Measurements from ENCODE around the gene HOXD3.

Gene HOXD3

GRCh38 chr2:176171351-176172006 lies 14.4 kb downstream of the HOXD3 start:
- no peaks in the 10 kb centered on the region for H3K9me2 ChIP-seq (replicated peaks; ENCODE audit: insufficient read depth, low read length)
- H3K4me1 ChIP-seq (ENCODE audit: low read length) = no peaks in the 10 kb centered on the region
- H2AFZ ChIP-seq (ENCODE audit: low read length) = no peak overlapping the region
- H3K27ac ChIP-seq (ENCODE audit: low read length) = no peak overlapping the region
- no peaks in the 10 kb centered on the region for H3K27me3 ChIP-seq (replicated peaks; ENCODE audit: insufficient read depth, low read length)
- H3K36me3 ChIP-seq (replicated peaks; ENCODE audit: insufficient read depth, low read length) = no peaks in the 10 kb centered on the region
- no peak overlapping the region for H3K4me3 ChIP-seq (ENCODE audit: low read length)
- TF ChIP-seq EZH2phosphoT487 (IDR thresholded peaks at IDR 0.05; ENCODE audit: low read length) (no peak), EZH2 (optimal IDR thresholded peaks at IDR 0.05; ENCODE audit: low read depth, low read length) (no peak), CTCF (IDR thresholded peaks at IDR 0.05; ENCODE audit: low read length) (no peak)
- no peaks in the 10 kb centered on the region for H4K20me1 ChIP-seq (ENCODE audit: insufficient read depth, low read length)
- H3F3A ChIP-seq (ENCODE audit: insufficient read depth, low read length) = no peaks in the 10 kb centered on the region
- no peak for DNase-seq
- H3K9ac ChIP-seq (ENCODE audit: low read length) = no peak overlapping the region
- no peaks in the 10 kb centered on the region for H3K9me3 ChIP-seq (replicated peaks; ENCODE audit: insufficient read depth, low read length)
- no peaks in the 10 kb centered on the region for H3K79me2 ChIP-seq (ENCODE audit: low read length)
- H3K4me2 ChIP-seq (ENCODE audit: low read depth, low read length) = no peak overlapping the region

- no peaks in the 10 kb centered on the region for H3K79me2 ChIP-seq (ENCODE audit: low read length)
- no peak overlapping the region for H3K4me3 ChIP-seq (ENCODE audit: low read length)
- no peaks in the 10 kb centered on the region for H3K36me3 ChIP-seq (replicated peaks; ENCODE audit: insufficient read depth, low read length)
- H3F3A ChIP-seq (ENCODE audit: insufficient read depth, low read length) = no peaks in the 10 kb centered on the region
- H3K4me1 ChIP-seq (ENCODE audit: low read length) = no peaks in the 10 kb centered on the region
- DNase-seq = no peak
- no peaks in the 10 kb centered on the region for H4K20me1 ChIP-seq (ENCODE audit: insufficient read depth, low read length)
- no peak overlapping the region for H3K27ac ChIP-seq (ENCODE audit: low read length)
- no peak overlapping the region for H2AFZ ChIP-seq (ENCODE audit: low read length)
- H3K4me2 ChIP-seq (ENCODE audit: low read depth, low read length) = no peak overlapping the region
- TF ChIP-seq EZH2phosphoT487 (IDR thresholded peaks at IDR 0.05; ENCODE audit: low read length) (no peak), EZH2 (optimal IDR thresholded peaks at IDR 0.05; ENCODE audit: low read depth, low read length) (no peak), CTCF (IDR thresholded peaks at IDR 0.05; ENCODE audit: low read length) (no peak)
- H3K9me2 ChIP-seq (replicated peaks; ENCODE audit: insufficient read depth, low read length) = no peaks in the 10 kb centered on the region
- no peak overlapping the region for H3K9ac ChIP-seq (ENCODE audit: low read length)
- no peaks in the 10 kb centered on the region for H3K9me3 ChIP-seq (replicated peaks; ENCODE audit: insufficient read depth, low read length)
- H3K27me3 ChIP-seq (replicated peaks; ENCODE audit: insufficient read depth, low read length) = no peaks in the 10 kb centered on the region
Measured at GRCh38 chr2:176172007-176172894, 15.1 kb downstream of the HOXD3 start.

- no peaks in the 10 kb centered on the region for H3K27me3 ChIP-seq (replicated peaks; ENCODE audit: insufficient read depth, low read length)
- no peak overlapping the region for H3K4me2 ChIP-seq (ENCODE audit: low read depth, low read length)
- no peaks in the 10 kb centered on the region for H3K36me3 ChIP-seq (replicated peaks; ENCODE audit: insufficient read depth, low read length)
- no peaks in the 10 kb centered on the region for H3K9me3 ChIP-seq (replicated peaks; ENCODE audit: insufficient read depth, low read length)
- no peaks in the 10 kb centered on the region for H3K79me2 ChIP-seq (ENCODE audit: low read length)
- DNase-seq = no peak
- no peaks in the 10 kb centered on the region for H3K9me2 ChIP-seq (replicated peaks; ENCODE audit: insufficient read depth, low read length)
- H3F3A ChIP-seq (ENCODE audit: insufficient read depth, low read length) = no peaks in the 10 kb centered on the region
- H3K9ac ChIP-seq (ENCODE audit: low read length) = no peak overlapping the region
- no peaks in the 10 kb centered on the region for H4K20me1 ChIP-seq (ENCODE audit: insufficient read depth, low read length)
- TF ChIP-seq EZH2 (optimal IDR thresholded peaks at IDR 0.05; ENCODE audit: low read depth, low read length) = no peak
- TF ChIP-seq CTCF (IDR thresholded peaks at IDR 0.05; ENCODE audit: low read length) = no peak
- no peak for TF ChIP-seq EZH2phosphoT487 (IDR thresholded peaks at IDR 0.05; ENCODE audit: low read length)
- H3K4me3 ChIP-seq (ENCODE audit: low read length) = no peak overlapping the region
- H2AFZ ChIP-seq (ENCODE audit: low read length) = no peak overlapping the region
- no peak overlapping the region for H3K27ac ChIP-seq (ENCODE audit: low read length)
- H3K4me1 ChIP-seq (ENCODE audit: low read length) = no peaks in the 10 kb centered on the region
Measured at GRCh38 chr2:176172895-176173566, 15.9 kb downstream of the HOXD3 start.
